Dermis blood vessel endothelial cell (primary cell): ENCODE measurements around the gene PRIM1. TPM values are rescaled to one million over a fixed set of nuclear protein-coding genes. Genes with fewer than 3 reads are reported as not detected.
A peak's percentile ranks its signal among the peaks of the same experiment; 100 is the strongest.
"Not testable (repeated sequence)": the region's sequence is repeated elsewhere in the genome, so short reads cannot be mapped to it uniquely, and the experiment has no call there.

Experiments
- DNase-seq: peaks from one replicate; pipeline ENCODE4 v3.0.0; 2010
- total RNA-seq: library from RNA; depleted of rRNA; stranded (reverse); fragments of >200 nt; gene quantifications from 2 replicates; pipeline ENCODE4 v1.2.3, GENCODE V29; 2014

The PRIM1 gene
- 7.7 and 12.4 TPM in 2 replicates for total RNA-seq

DNA sequence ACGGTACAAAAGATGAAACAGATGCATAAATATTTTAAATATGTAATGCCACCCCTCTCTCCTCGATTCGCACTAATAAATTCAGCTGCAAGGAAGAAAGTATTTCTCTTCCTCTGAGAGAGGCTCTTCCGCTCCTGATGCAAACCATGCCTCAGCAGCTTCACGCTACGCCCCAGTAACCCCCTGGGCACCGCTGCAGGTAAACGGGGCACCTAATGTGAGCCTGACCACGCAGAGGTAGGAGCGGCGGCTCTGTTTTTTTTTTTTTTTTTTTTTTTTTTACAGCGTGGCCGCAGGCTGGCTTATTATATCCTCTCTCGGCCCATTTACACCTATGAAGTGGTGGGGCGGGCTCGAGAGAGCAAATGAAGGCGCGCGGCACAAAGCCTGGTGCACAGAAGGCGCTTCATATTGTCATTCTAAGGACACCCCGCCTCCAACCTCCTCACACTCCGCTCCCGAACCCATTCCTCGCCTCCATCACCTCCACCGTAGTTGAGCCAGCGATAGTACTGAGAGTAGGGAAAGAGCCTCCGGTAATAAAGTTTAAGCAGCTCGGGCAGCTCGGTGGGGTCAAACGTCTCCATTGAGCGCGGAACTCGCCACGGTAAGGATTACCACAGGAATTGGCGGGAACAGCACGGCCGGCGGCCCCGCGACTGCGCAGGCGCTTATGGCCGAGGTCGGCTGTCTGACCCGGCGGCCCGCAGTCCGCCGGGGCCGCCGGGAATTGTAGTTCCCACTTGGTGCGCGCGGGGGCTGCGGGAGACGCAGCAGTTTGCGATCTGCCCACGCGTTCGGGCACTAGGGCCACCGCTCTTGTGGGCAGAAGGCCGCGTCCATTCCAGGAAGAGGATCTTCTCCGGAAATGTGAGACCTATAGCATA, at the start of gene PRIM1:
TSS of gene PRIM1 (minus strand) at position 612 of the 887 bp plus-strand sequence. CDS start at position 587, 25 bp downstream.
- peak; percentile 83 for DNase-seq

- no peak for DNase-seq
These were observed 48.1 kb upstream of the PRIM1 start for GRCh38 chr12:56800221-56800620.

DNA sequence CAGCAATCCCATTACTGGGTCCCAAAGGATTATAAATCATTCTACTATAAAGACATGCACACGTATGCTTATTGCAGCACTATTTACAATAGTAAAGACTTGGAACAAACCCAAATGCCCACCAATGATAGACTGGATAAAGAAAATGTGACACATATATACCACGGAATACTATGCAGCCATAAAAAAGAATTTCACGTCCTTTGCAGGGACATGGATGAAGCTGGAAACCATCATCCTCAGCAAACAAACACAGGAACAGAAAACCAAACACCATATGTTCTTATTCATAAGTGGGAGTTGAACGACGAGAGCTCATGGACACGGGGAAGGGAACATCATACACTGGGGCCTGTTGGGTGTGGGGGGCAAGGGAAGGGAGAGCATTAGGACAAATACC, 47.2 kb upstream of the PRIM1 start:
- not testable (repeated sequence) for DNase-seq

- not testable (repeated sequence) for DNase-seq
These were observed 43.7 kb upstream of the PRIM1 start for GRCh38 chr12:56795791-56796190.

DNA sequence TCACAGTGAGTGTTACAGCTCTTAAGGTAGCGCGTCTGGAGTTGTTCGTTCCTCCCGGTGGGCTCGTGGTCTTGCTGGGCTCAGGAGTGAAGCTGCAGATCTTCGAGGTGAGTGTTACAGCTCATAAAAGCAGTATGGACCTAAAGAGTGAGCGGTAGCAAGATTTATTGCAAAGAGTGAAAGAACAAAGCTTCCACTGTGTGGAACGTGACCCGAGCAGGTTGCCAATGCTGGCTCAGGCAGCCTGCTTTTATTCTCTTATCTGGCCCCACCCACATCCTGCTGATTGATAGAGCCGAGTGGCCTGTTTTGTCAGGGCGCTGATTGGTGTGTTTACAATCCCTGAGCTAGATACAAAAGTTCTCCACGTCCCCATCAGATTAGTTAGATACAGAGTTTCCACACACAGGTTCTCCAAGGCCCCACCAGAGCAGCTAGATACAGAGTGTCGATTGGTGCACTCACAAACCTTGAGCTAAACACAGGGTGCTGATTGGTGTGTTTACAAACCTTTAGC, 43.0 kb upstream of the PRIM1 start:
- DNase-seq, result not testable (repeated sequence)

DNA sequence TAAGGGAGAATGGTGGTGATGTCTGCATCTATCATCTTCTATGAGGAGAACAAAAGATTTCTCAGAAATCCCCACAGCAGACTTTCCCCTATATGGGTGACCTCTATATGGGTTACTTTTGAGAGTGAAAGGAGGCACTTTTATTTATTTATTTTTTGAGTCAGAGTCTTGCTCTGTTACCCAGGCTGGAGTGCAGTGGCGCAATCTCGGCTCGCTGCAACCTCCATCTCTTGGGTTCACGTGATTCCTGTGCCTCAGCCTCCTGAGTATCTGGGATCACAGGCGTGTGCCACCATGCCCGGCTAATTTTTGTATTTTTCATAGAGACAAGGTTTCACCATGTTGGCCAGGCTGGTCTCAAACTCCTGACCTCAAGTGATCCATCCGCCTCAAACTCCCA, 41.0 kb upstream of the PRIM1 start:
- not testable (repeated sequence) for DNase-seq

DNA sequence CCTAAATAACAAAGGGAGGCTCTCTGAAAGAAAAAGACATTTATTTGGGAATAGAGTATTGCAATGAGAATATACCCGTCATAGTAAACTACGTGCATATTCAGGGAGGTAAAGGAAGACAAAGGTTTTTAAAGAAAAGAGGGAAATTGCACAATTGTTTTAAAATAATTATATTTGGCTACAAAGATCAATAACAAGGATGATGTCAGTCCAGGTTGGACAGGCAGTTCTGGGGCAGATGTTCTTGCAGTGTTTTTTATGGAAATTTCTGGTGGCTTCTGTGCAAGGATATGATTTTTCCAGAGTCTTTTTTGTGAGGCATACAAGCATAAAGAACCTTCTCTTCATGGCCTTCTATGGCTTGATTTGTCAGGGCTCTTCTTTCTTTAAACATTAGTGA, 40.6 kb upstream of the PRIM1 start:
- DNase-seq, result no peak

DNA sequence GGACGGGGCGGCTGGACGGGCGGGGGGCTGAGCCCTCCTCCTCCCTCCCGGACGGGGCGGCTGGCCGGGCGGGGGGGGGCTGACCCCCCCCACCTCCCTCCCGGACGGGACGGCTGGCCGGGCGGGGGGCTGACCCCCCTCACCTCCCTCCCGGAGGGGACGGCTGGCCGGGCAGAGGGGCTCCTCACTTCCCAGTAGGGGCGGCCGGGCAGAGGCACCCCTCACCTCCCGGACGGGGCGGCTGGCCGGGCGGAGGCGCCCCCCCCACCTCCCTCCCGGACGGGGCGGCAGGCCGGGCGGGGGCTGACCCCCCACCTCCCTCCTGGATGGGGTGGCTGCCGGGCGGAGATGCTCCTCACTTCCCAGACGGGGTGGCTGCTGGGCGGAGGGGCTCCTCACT, 37.3 kb upstream of the PRIM1 start:
- DNase-seq, result not testable (repeated sequence)

DNA sequence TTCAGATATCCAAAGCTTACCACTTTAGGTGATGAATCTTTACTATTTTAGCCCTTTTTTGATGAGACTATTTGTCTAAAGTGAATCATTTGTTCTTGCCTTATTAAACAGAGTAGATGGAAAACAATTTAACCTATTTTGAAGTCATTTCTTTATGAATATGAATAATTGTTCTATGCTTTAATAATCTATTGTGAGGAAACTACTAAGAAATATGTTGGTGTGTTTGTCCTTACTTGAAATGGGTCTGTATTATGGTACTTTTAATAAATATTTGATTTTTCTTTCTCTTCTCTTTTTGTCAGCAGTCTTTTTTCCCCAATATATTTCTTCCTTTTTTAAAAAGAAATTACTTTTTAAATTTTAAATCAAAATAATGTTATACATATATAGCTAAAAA, 35.4 kb upstream of the PRIM1 start:
- DNase-seq, result no peak

DNA sequence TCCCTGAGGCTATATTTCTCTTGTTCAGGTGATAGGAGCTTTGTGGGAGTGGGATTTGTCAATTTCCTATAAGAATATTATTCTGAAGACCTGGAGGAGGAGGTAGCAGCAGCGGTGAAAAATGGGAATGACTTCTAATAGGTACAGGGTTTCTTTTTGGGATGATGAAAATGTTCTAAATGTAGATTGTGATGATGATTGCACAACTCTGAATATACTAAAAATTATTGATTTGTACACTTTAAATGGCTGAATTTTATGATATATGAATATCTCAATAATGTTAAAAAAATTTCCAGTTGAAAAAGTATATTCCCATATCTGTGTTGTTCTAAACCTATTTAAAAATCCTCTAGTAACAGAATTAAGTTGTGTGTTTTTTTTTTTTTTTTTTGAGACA, 33.8 kb upstream of the PRIM1 start:
- no peak for DNase-seq

- DNase-seq, result no peak
These were observed 33.2 kb upstream of the PRIM1 start for GRCh38 chr12:56785141-56785865.

- no peak for DNase-seq
These were observed 29.6 kb upstream of the PRIM1 start for GRCh38 chr12:56781726-56782125.

DNA sequence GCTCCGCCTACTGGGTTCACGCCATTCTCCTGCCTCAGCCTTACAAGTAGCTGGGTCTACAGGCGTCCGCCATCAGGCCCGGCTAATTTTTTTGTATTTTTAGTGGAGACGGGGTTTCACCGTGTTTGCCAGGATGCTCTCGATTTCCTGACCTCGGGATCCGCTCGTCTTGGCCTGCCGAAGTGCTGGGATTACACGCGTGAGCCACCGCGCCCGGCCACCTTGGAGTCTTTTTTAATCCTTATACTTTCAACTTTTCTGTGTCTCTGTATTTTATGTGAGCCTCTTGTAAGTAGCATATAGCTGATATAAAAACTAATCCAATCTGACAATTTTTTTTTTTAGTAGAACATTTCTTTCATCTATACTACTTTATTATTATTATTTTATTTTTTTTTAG, 26.6 kb upstream of the PRIM1 start:
- no peak for DNase-seq

DNA sequence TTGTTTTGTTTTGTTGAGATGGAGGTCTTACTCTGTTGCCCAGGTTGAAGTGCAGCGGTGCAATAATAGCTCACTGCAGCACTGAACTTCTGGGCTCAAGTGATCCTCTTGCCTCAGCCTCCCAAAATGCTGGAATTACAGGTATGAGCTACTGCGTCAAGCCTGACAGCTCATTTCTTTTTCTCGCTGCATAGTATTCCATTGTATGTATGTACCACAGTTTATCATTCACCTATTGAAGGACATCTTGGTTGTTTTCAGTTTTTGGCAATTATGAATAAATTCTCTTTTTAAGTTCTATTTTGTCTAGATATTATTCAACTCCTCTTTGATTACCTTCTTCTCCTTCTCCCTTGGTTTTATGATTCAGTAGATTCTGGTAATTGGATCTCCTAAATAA, 24.5 kb upstream of the PRIM1 start:
- DNase-seq, result no peak

- no peak for DNase-seq
These were observed 23.5 kb upstream of the PRIM1 start for GRCh38 chr12:56775638-56776037.

DNA sequence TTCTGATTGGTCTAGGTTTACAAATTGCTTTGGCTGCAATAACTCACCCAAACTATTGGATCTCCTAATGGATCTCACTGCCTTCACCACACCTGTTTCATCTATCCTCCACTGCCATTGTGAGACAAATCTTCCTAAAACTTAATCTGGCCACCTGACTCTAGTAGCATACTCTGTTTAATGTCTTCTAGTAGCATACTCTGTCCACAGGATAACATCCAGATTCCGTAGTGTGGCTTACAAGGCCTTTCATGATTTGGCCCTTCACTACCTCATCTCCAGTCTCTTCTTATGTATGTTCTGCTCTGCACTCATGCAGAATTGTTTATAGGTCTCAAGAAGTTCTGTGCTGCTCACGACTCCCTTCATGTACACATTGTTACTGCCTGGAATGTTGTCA, 21.0 kb upstream of the PRIM1 start:
- DNase-seq, result no peak

DNA sequence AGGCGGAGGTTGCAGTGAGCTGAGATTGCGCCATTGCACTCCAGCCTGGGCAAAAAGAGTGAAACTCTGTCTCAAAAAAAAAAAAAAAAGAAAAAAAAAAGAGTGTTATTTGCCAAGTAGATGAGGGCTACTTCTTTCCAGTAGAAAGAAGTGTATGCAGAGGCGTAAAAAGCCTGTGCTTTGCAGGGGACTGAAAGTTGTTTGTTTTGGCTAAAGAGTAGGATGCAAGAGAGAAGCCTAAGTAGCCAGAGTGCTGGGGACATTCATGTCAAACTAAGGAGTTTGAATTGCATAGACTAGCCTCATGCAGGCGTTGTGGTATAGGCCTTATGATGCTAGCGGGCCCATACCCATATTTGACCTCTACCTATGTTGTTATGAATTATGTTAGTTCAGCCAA, 20.5 kb upstream of the PRIM1 start:
- no peak for DNase-seq

DNA sequence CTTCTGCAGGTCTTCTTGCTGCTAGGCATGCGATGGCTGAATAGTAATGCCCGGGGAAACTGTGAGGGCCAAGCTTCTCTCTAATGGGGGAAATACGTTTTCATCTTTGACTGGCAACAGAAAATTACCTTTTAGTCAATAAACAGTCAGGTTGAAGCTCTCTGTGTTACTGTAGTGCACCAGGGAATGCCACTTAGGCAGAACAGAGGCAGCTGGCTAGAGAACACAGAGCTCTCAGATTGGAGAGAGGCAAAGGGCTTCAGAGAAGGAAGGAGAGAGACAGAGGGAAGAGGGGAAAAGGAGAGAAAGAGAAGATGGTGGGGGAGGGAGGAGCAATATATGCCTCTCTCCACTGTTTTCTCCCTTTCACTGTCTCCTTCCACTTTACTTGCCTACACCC, 17.7 kb upstream of the PRIM1 start:
- DNase-seq, result no peak

- DNase-seq, result no peak
These were observed 16.3 kb upstream of the PRIM1 start for GRCh38 chr12:56768424-56768823.

DNA sequence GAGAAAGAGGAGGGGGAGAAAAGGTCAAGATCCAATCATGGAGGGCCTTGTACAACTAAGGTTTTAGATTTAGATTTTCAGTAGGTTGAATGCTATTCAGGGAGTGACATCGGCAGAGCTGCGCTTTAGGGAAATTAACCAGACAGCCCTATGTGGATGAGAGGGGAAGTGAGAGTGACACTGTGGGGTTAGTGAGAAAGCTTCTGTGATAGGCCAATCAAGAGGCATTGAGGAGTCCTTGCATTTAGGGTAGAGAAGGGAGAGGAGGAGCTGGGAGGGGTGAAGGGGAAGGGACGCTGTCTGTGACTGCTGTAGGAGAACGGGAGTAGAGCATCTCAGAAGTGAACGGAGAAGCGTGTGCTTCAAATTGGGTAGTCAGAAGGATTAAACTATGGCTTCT, 14.4 kb upstream of the PRIM1 start:
- no peak for DNase-seq

DNA sequence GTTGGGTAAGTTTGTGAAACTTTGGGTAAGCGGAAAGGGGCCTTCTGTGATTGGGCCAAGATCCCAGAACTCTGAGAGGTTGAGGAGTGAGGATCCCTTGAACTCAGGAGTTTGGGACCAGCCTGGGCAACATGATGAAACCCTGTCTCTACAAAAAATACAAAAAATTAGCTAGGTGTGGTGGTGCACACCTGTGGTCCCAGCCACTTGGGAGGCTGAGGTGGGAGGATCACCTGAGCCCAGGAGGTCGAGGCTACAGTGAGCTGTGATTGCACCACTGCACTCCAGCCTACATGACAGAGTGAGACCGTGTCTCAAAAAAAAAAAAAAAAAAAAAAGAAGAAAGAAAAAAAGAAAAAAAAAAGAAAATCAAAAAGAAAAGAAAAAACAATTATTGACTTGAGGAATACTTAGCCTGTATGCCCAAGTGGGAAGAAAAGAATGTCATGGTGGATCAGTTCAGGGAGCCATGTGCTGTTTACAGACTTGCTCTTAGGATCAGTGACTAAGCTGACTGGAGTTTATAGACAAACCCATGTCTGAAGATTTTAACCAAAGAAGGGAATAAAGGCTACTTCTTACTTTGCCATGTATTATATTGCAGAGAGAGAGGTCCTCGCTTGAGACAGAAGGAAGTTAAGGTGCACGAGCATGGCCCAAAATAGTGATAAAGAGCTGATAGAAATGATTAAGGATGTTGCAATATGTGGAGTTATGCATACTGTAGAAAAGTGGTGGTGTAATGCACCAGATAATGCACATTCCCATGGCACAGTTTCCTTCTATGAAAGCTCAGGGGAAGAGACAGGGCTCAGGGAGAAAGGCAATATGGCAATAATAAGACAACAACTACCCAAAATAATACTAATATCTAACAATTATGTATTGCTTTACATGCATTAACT, 11.9 kb upstream of the PRIM1 start:
- DNase-seq, result no peak

GRCh38 chr12:56761812-56762211, 9.7 kb upstream of the PRIM1 start:
- no peak for DNase-seq

GRCh38 chr12:56760460-56760859, 8.3 kb upstream of the PRIM1 start:
- no peak for DNase-seq
